Measurements from ENCODE around the gene MTURN. TPM values are rescaled to one million over a fixed set of nuclear protein-coding genes. Genes with fewer than 3 reads are reported as not detected.
A peak's percentile ranks its signal among the peaks of the same experiment; 100 is the strongest.

Gene MTURN
- polyA plus RNA-seq, 1 donor (not counting 4 experiments of a cell fraction or from before 2014, with no cell fraction given), result 10.8 TPM

DNA sequence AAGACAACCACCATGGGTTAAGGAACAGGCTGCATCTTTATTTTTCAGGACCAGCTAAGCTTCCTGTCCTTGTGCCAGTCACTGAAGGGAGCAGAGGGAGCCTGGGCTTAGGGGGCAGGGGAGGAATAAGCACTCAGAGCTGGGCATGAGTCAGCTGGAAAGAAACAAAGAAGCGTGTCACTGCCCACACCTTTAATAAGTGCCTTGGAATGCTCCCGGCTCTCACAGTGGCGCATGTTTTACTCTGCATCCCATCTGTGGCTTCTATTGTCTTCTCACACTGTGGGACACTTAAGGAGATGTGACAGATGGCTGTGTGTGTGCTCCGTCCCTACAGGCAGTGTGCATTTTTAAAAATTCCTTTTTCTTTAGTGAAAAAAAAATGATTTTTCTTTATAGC lies 71.7 kb downstream of the MTURN start:
- TF ChIP-seq EZH2 (IDR thresholded peaks at IDR 0.05; ENCODE audit: low read length), result no peak
- TF ChIP-seq, protein P1, sequence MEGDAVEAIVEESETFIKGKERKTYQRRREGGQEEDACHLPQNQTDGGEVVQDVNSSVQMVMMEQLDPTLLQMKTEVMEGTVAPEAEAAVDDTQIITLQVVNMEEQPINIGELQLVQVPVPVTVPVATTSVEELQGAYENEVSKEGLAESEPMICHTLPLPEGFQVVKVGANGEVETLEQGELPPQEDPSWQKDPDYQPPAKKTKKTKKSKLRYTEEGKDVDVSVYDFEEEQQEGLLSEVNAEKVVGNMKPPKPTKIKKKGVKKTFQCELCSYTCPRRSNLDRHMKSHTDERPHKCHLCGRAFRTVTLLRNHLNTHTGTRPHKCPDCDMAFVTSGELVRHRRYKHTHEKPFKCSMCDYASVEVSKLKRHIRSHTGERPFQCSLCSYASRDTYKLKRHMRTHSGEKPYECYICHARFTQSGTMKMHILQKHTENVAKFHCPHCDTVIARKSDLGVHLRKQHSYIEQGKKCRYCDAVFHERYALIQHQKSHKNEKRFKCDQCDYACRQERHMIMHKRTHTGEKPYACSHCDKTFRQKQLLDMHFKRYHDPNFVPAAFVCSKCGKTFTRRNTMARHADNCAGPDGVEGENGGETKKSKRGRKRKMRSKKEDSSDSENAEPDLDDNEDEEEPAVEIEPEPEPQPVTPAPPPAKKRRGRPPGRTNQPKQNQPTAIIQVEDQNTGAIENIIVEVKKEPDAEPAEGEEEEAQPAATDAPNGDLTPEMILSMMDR (optimal IDR thresholded peaks at IDR 0.05 in 1 of 3, IDR thresholded peaks at IDR 0.05 in 1 of 3, conservative IDR thresholded peaks at IDR 0.05 in 1 of 3; ENCODE audit: extremely low read depth in 1 of 3, insufficient read depth in 2 of 3, low read length in 3 of 3), result no peak
- H3K4me1 ChIP-seq (ENCODE audit: control insufficient read depth, extremely low read depth, insufficient read depth, low read length), result peaks cover 10% of the 10 kb centered on the region
- H3K9me3 ChIP-seq (ENCODE audit: control insufficient read depth, low read depth, low read length), result no peaks in the 10 kb centered on the region
- dilution Hi-C loops (cut with MboI; ENCODE audit: extremely low pct_ligation_motif_present, low sequenced_read_pairs), result no loop called here
- H3K27me3 ChIP-seq (ENCODE audit: control insufficient read depth, extremely low read depth, insufficient read depth, low read length), result no peaks in the 10 kb centered on the region
- no peak overlapping the region for H2AFZ ChIP-seq (ENCODE audit: control insufficient read depth, low read length)
- no peaks in the 10 kb centered on the region for H3K9me1 ChIP-seq (ENCODE audit: control insufficient read depth, extremely low read depth, insufficient read depth, low read length)
- FAIRE-seq (peak; percentile 93), DNase-seq (ENCODE audit: low read depth, low spot score) (peak; percentile 41)
- no peaks in the 10 kb centered on the region for H3K36me3 ChIP-seq (ENCODE audit: control insufficient read depth in 2 of 2, extremely low read depth in 1 of 2, insufficient read depth in 2 of 2, low read length in 2 of 2)
- no peaks in the 10 kb centered on the region for H3K79me2 ChIP-seq (ENCODE audit: control insufficient read depth, insufficient read depth, low read length)
- no peak overlapping the region for H3K4me3 ChIP-seq (ENCODE audit: control insufficient read depth in 2 of 3, extremely low read depth in 1 of 3, insufficient read depth in 2 of 3, low read depth in 1 of 3, low read length in 3 of 3)
- peak overlapping the region; percentile 35 for H3K4me2 ChIP-seq (ENCODE audit: control insufficient read depth, extremely low read depth, insufficient read depth, low read depth, low read length)
- H3K27ac ChIP-seq (ENCODE audit: control insufficient read depth, insufficient read depth, low read length), result no peak overlapping the region
- no peaks in the 10 kb centered on the region for H4K20me1 ChIP-seq (ENCODE audit: control insufficient read depth, extremely low read depth, insufficient read depth, low read length)
- no peak overlapping the region for H3K9ac ChIP-seq (ENCODE audit: control insufficient read depth, extremely low read depth, insufficient read depth, low read length)

DNA sequence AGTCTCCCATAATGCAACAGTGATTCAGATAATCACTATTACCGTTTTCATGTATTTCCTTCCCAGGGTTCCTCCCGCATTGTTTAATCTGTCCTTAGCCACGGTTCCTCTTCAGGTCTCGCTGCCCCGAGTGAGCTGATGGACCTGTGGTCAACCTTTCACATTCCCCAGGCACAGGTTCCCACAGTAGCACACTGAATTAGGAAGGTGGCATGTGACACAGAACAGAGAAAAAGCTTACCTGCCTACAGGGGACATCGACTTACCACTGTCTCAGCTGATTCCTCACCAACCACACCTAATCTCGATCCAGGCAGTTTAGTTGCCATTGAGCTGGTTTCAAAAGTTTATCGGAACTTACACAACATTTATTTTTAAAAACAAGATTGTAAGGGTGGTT lies 72.2 kb downstream of the MTURN start:
- Histone ChIP-seq H3K27ac (ENCODE audit: control insufficient read depth, insufficient read depth, low read length) (peak overlapping the region; percentile 15), H4K20me1 (ENCODE audit: control insufficient read depth, extremely low read depth, insufficient read depth, low read length) (no peaks in the 10 kb centered on the region), H3K27me3 (ENCODE audit: control insufficient read depth, extremely low read depth, insufficient read depth, low read length) (no peaks in the 10 kb centered on the region), H3K4me1 (ENCODE audit: control insufficient read depth, extremely low read depth, insufficient read depth, low read length) (peaks cover 10% of the 10 kb centered on the region), H3K4me2 (ENCODE audit: control insufficient read depth, extremely low read depth, insufficient read depth, low read depth, low read length) (peak overlapping the region; percentile 35), H3K36me3 (ENCODE audit: control insufficient read depth in 2 of 2, extremely low read depth in 1 of 2, insufficient read depth in 2 of 2, low read length in 2 of 2) (no peaks in the 10 kb centered on the region), H3K9ac (ENCODE audit: control insufficient read depth, extremely low read depth, insufficient read depth, low read length) (no peak overlapping the region), H3K79me2 (ENCODE audit: control insufficient read depth, insufficient read depth, low read length) (no peaks in the 10 kb centered on the region), H3K9me1 (ENCODE audit: control insufficient read depth, extremely low read depth, insufficient read depth, low read length) (no peaks in the 10 kb centered on the region), H2AFZ (ENCODE audit: control insufficient read depth, low read length) (peak overlapping the region; percentile 20), H3K9me3 (ENCODE audit: control insufficient read depth, low read depth, low read length) (no peaks in the 10 kb centered on the region), H3K4me3 (ENCODE audit: control insufficient read depth in 2 of 3, extremely low read depth in 1 of 3, insufficient read depth in 2 of 3, low read depth in 1 of 3, low read length in 3 of 3) (no peak overlapping the region)
- FAIRE-seq (no peak), DNase-seq (ENCODE audit: low read depth, low spot score) (no peak)
- dilution Hi-C loops (cut with MboI; ENCODE audit: extremely low pct_ligation_motif_present, low sequenced_read_pairs), result no loop called here
- TF ChIP-seq, protein P1 (optimal IDR thresholded peaks at IDR 0.05 in 1 of 3, IDR thresholded peaks at IDR 0.05 in 1 of 3, conservative IDR thresholded peaks at IDR 0.05 in 1 of 3; ENCODE audit: extremely low read depth in 1 of 3, insufficient read depth in 2 of 3, low read length in 3 of 3), result no peak
- no peak for TF ChIP-seq EZH2 (IDR thresholded peaks at IDR 0.05; ENCODE audit: low read length)
